Uterus (tissue), 4 donors: ENCODE measurements around the gene GLRX. TPM values are rescaled to one million over a fixed set of nuclear protein-coding genes. Genes with fewer than 3 reads are reported as not detected.
"Not testable (repeated sequence)": the region's sequence is repeated elsewhere in the genome, so short reads cannot be mapped to it uniquely, and the experiment has no call there.

Experiments used
- DNase-seq, 2 donors: peaks; one replicate each; pipeline ENCODE4 v3.0.0-alpha.2; 2019 to 2020
- H3K27ac ChIP-seq, 2 donors: fragments of 200-600 bp; sonication (generic); 1 replicate in 1 of 2; 2 replicates in 1 of 2; pipeline ENCODE4 v1.5.1; 2016 to 2018
- H3K27me3 ChIP-seq, 2 donors: fragments of 200-600 bp; sonication (generic); one replicate each; pipeline ENCODE4 v1.5.1; 2018 to 2019; ENCODE audit warnings: control low read depth in 1 of 2
- H3K36me3 ChIP-seq, 2 donors: fragments of 200-600 bp; sonication (generic); one replicate each; pipeline ENCODE4 v1.5.1; 2019; ENCODE audit warnings: control low read depth in 1 of 2
- H3K4me1 ChIP-seq, 2 donors: fragments of 200-600 bp; sonication (generic); one replicate each; pipeline ENCODE4 v1.5.1; 2018 to 2019; ENCODE audit warnings: control low read depth in 1 of 2
- H3K4me3 ChIP-seq, 2 donors: fragments of 200-600 bp; sonication (generic); 1 replicate in 1 of 2; 2 replicates in 1 of 2; pipeline ENCODE4 v1.5.1; 2018 to 2019; ENCODE audit warnings: mild to moderate bottlenecking in 1 of 2
- H3K9me3 ChIP-seq, 2 donors: fragments of 200-600 bp; sonication (generic); one replicate each; pipeline ENCODE4 v1.5.1; 2019; ENCODE audit warnings: control low read depth in 1 of 2
- CTCF ChIP-seq, 4 experiments: fragments of 200-600 bp in 2 of 4; fragments of 450-650 bp in 2 of 4; sonication (generic) in 2 of 4; IDR thresholded peaks; one replicate each; pipeline ENCODE4 v1.5.1; 2016 to 2019; ENCODE audit warnings: antibody characterized with exemption in 4 of 4, mild to moderate bottlenecking in 2 of 4, moderate library complexity in 1 of 4
- POLR2A ChIP-seq, 2 donors: fragments of 450-650 bp; IDR thresholded peaks; one replicate each; pipeline ENCODE4 v1.6.1; 2016; ENCODE audit warnings: antibody characterized with exemption in 2 of 2, mild to moderate bottlenecking in 1 of 2, moderate library complexity in 1 of 2
- intact Hi-C: fragments of 100-400 bp; cut with DNase I; formaldehyde crosslinking; loops from one replicate; pipeline ENCODE4 v1.15.1; 2023; ENCODE audit warnings: low total_unique reads
- total RNA-seq, 4 donors: library from RNA; depleted of rRNA in 3 of 4; stranded (reverse); fragments of >200 nt in 3 of 4; gene quantifications; one replicate each; pipeline versions ENCODE4 v1.1.0 to v1.2.4, GENCODE V29; 2014 to 2023
- donor health status: DM: yes; HTN: yes; CAD: no.

The GLRX gene
- total RNA-seq, 4 donors from 2014 or later: 13.0 to 98.8 (median 15.5) TPM

GRCh38 chr5:95816341-95816740, 6.2 kb downstream of the GLRX start:
- TF ChIP-seq CTCF (IDR thresholded peaks at IDR 0.05): no peak
- TF ChIP-seq POLR2A (IDR thresholded peaks at IDR 0.05): no peak
- Histone ChIP-seq H3K36me3 (no peaks in the 10 kb centered on the region), H3K4me3 (no peak overlapping the region), H3K27me3 (no peaks in the 10 kb centered on the region), H3K4me1 (no peaks in the 10 kb centered on the region), H3K27ac (no peak overlapping the region), H3K9me3 (no peaks in the 10 kb centered on the region)
- no peak for DNase-seq
- intact Hi-C loops: no loop called here

GRCh38 chr5:95815155-95815729, 7.3 kb downstream of the GLRX start:
- no peaks in the 10 kb centered on the region for H3K36me3 ChIP-seq
- no peak overlapping the region for H3K27ac ChIP-seq
- no peaks in the 10 kb centered on the region for H3K4me1 ChIP-seq
- intact Hi-C loops: no loop called here
- no peak for DNase-seq
- TF ChIP-seq CTCF (IDR thresholded peaks at IDR 0.05) (no peak), POLR2A (IDR thresholded peaks at IDR 0.05) (no peak)
- H3K4me3 ChIP-seq: no peak overlapping the region
- H3K9me3 ChIP-seq: no peaks in the 10 kb centered on the region
- H3K27me3 ChIP-seq: no peaks in the 10 kb centered on the region

DNA sequence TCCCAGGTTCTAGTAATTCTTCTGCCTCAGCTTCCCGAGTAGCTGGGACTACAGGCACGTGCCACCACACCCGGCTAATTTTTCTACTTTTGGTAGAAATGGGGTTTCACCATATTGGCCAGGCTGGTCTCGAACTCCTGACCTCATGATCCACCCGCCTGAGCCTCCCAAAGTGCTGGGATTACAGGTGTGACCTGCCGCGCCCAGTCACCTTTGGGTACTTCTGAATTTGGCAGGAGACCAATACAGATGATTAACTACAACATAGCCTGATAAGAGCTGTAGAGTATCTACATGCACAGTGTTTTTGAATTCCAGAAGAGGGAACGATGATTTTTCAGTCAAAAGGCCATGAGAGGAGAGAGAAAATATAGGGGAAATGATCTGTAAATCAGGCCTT, 9.5 kb downstream of the GLRX start:
- intact Hi-C loops: not testable (repeated sequence)

DNA sequence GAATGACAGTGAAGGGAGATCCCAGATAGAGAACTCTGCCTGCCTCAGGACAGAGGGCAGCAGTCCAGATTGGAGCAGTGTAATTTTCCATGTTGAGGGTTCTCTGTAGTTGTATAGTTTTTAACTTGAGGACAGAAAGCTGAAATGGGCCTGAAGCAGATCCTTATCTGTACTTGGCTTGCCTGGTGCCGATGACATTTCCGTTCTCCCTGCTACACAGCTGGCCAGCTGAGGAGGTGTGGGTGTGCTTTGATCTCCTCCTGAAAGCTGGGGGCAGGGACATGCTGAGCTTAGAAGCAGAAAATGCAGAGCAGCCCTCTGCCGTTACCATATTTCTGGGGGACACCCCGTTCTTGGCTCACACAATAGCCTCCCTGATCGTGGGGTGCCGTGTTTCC, 10.5 kb downstream of the GLRX start:
- H3K27ac ChIP-seq: peak overlapping the region in 1 of 2 donors; percentile 9
- H3K36me3 ChIP-seq: no peaks in the 10 kb centered on the region
- no peak for TF ChIP-seq POLR2A (IDR thresholded peaks at IDR 0.05)
- TF ChIP-seq CTCF (IDR thresholded peaks at IDR 0.05): no peak
- intact Hi-C loops: no loop called here
- peak in 1 of 2 donors; percentile 41 for DNase-seq
- no peak overlapping the region for H3K4me3 ChIP-seq
- H3K27me3 ChIP-seq: no peaks in the 10 kb centered on the region
- no peaks in the 10 kb centered on the region for H3K9me3 ChIP-seq
- H3K4me1 ChIP-seq: peaks cover 0 to 5% of the 10 kb centered on the region in 2 donors

More for the DNA sequence above, 9.5 kb downstream of the GLRX start:
- not testable (repeated sequence) for H3K4me3 ChIP-seq, H3K27me3 ChIP-seq, H3K4me1 ChIP-seq, H3K36me3 ChIP-seq, DNase-seq, H3K9me3 ChIP-seq, H3K27ac ChIP-seq

- H3K4me3 ChIP-seq, DNase-seq, H3K27me3 ChIP-seq, H3K36me3 ChIP-seq, intact Hi-C loops, H3K4me1 ChIP-seq, H3K9me3 ChIP-seq: not testable (repeated sequence)
- peak overlapping the region in 1 of 2 donors; percentile 9 for H3K27ac ChIP-seq
Measured at GRCh38 chr5:95811461-95812073, 11.0 kb downstream of the GLRX start.

GRCh38 chr5:95811126-95811423, 11.5 kb downstream of the GLRX start:
- H3K36me3 ChIP-seq, H3K27me3 ChIP-seq, H3K9me3 ChIP-seq, H3K4me3 ChIP-seq, H3K4me1 ChIP-seq, H3K27ac ChIP-seq, DNase-seq, intact Hi-C loops: not testable (repeated sequence)
